ENCODE data around the gene EIF2B2. TPM values are rescaled to one million over a fixed set of nuclear protein-coding genes. Genes with fewer than 3 reads are reported as not detected.

The EIF2B2 gene
- total and polyA plus RNA-seq, 2 of the 13 experiments (the other 11 are each of a cell fraction or from before 2014, with no cell fraction given), result 54.4 to 78.6 TPM

DNA sequence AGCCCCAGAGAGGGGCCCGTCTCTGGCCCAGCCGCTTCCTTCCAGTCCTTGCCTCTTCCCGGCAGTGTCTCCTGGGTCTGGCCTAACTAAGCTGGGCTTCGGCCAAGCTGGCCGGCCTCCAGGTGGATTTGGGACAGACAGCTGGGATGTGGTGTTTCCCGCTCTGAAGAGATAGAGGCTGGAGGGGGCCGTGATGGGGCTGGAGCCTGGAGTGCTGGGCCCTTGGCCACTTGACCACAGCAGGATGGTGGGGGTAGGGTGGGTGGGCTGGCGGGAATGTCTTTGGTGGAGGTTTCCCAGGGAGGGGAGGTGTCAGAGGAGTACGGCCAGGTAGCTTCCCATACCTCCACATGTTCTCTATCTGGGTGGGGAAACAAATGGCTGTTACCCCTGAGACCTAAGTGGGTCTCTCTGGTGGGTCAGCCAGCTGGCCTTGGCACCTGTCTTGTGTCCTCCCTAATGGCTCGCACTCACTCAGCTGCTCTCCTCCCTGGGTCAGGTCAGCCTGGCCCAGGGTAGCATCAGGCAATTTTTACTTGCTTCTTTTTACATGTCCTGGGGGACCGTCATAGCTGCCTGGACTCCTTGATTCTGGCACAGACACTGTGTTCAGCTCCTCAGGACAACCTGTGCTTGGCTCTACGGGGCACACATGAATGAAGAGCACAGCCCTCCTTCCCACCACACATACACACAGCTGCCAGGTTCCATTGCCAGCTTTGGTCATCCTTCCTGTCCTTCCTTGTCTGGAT lies 27.5 kb upstream of the EIF2B2 start:
- H4K20me1 ChIP-seq (ENCODE audit: insufficient read depth, low read length), result no peaks in the 10 kb centered on the region
- H3K27ac ChIP-seq (ENCODE audit: extremely low read length, insufficient read depth, low read length), result no peak overlapping the region
- intact Hi-C loops (cut with micrococcal nuclease; ENCODE audit: unreplicated experiment) (no loop called here), in situ Hi-C loops (cut with HindIII; ENCODE audit: extremely low pct_ligation_motif_present, low pct_unique_long_range_greater_than_20kb) (no loop called here)
- no peaks in the 10 kb centered on the region for H3K9me3 ChIP-seq (ENCODE audit: low read length)
- H3K36me3 ChIP-seq (replicated peaks in 1 of 2; ENCODE audit: control insufficient read depth in 1 of 2, insufficient read depth in 2 of 2, low read length in 2 of 2), result no peaks in the 10 kb centered on the region
- ATAC-seq, result no peak
- no peak overlapping the region for H2AFZ ChIP-seq (ENCODE audit: low read length)
- H3K9ac ChIP-seq (ENCODE audit: insufficient read depth, low read depth, low read length), result no peak overlapping the region
- no peak overlapping the region for H3K4me2 ChIP-seq (ENCODE audit: low read depth, low read length)
- 43% methylated on average over 7 of the region's 12 CpGs for WGBS (ENCODE audit: low lambda C conversion rate)
- H3K27me3 ChIP-seq (ENCODE audit: control insufficient read depth in 1 of 2, insufficient read depth in 2 of 2, low read length in 2 of 2), result peaks cover 0 to 41% of the 10 kb centered on the region in 2 experiments; a peak in 3 of 5 replicates
- BruUV-seq (replicated peaks), result no TSS peak
- POLR2A ChIA-PET, result interaction anchor here (1.2 to 2.0 kb wide), 3 partner anchors 28 to 94 kb away, joined by 4 to 5 read pairs (median 4); partner anchors contain the start of genes EIF2B2 and ZC2HC1C
- TF ChIP-seq, protein P1, sequence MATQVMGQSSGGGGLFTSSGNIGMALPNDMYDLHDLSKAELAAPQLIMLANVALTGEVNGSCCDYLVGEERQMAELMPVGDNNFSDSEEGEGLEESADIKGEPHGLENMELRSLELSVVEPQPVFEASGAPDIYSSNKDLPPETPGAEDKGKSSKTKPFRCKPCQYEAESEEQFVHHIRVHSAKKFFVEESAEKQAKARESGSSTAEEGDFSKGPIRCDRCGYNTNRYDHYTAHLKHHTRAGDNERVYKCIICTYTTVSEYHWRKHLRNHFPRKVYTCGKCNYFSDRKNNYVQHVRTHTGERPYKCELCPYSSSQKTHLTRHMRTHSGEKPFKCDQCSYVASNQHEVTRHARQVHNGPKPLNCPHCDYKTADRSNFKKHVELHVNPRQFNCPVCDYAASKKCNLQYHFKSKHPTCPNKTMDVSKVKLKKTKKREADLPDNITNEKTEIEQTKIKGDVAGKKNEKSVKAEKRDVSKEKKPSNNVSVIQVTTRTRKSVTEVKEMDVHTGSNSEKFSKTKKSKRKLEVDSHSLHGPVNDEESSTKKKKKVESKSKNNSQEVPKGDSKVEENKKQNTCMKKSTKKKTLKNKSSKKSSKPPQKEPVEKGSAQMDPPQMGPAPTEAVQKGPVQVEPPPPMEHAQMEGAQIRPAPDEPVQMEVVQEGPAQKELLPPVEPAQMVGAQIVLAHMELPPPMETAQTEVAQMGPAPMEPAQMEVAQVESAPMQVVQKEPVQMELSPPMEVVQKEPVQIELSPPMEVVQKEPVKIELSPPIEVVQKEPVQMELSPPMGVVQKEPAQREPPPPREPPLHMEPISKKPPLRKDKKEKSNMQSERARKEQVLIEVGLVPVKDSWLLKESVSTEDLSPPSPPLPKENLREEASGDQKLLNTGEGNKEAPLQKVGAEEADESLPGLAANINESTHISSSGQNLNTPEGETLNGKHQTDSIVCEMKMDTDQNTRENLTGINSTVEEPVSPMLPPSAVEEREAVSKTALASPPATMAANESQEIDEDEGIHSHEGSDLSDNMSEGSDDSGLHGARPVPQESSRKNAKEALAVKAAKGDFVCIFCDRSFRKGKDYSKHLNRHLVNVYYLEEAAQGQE (IDR thresholded peaks at IDR 0.05; ENCODE audit: borderline replicate concordance in 1 of 2, low read depth in 1 of 2, low read length in 2 of 2), result no peak
- TF ChIP-seq, protein P2, sequence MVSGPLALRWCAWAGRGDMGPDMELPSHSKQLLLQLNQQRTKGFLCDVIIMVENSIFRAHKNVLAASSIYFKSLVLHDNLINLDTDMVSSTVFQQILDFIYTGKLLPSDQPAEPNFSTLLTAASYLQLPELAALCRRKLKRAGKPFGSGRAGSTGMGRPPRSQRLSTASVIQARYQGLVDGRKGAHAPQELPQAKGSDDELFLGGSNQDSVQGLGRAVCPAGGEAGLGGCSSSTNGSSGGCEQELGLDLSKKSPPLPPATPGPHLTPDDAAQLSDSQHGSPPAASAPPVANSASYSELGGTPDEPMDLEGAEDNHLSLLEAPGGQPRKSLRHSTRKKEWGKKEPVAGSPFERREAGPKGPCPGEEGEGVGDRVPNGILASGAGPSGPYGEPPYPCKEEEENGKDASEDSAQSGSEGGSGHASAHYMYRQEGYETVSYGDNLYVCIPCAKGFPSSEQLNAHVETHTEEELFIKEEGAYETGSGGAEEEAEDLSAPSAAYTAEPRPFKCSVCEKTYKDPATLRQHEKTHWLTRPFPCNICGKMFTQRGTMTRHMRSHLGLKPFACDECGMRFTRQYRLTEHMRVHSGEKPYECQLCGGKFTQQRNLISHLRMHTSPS (CRISPR knock-in tag; IDR thresholded peaks at IDR 0.05; ENCODE audit: low read depth), result no peak
- no peak for TF ChIP-seq ZNF75D (CRISPR knock-in tag; IDR thresholded peaks at IDR 0.05; ENCODE audit: borderline replicate concordance)
- TF ChIP-seq SOX13 (IDR thresholded peaks at IDR 0.05), result no peak
- TF ChIP-seq SOX13 (CRISPR knock-in tag; conservative IDR thresholded peaks at IDR 0.05 in 1 of 2, IDR thresholded peaks at IDR 0.05 in 1 of 2), result no peak
- no peak for TF ChIP-seq NR2C2 (CRISPR knock-in tag; IDR thresholded peaks at IDR 0.05; ENCODE audit: borderline replicate concordance)
- no peak for TF ChIP-seq ZNF282 (IDR thresholded peaks at IDR 0.05; ENCODE audit: partially characterized antibody)
- no peak for TF ChIP-seq ISL2 (CRISPR knock-in tag; IDR thresholded peaks at IDR 0.05)
- no peak for TF ChIP-seq DPF2 (CRISPR knock-in tag; IDR thresholded peaks at IDR 0.05; ENCODE audit: borderline replicate concordance, low read depth)
- TF ChIP-seq ZNF383 (CRISPR knock-in tag; IDR thresholded peaks at IDR 0.05; ENCODE audit: borderline replicate concordance), result no peak
- TF ChIP-seq, protein P3, sequence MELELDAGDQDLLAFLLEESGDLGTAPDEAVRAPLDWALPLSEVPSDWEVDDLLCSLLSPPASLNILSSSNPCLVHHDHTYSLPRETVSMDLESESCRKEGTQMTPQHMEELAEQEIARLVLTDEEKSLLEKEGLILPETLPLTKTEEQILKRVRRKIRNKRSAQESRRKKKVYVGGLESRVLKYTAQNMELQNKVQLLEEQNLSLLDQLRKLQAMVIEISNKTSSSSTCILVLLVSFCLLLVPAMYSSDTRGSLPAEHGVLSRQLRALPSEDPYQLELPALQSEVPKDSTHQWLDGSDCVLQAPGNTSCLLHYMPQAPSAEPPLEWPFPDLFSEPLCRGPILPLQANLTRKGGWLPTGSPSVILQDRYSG (CRISPR knock-in tag; IDR thresholded peaks at IDR 0.05), result no peak
- no peak for TF ChIP-seq HDAC1 (CRISPR knock-in tag; IDR thresholded peaks at IDR 0.05)
- no peak for TF ChIP-seq ZNF773 (CRISPR knock-in tag; IDR thresholded peaks at IDR 0.05; ENCODE audit: borderline replicate concordance)
- no peak for TF ChIP-seq RBM22 (optimal IDR thresholded peaks at IDR 0.05; ENCODE audit: low read length)
- no peak for TF ChIP-seq ZNF788 (CRISPR knock-in tag; IDR thresholded peaks at IDR 0.05; ENCODE audit: borderline replicate concordance)
- no peak for TF ChIP-seq HES4 (CRISPR knock-in tag; IDR thresholded peaks at IDR 0.05; ENCODE audit: borderline replicate concordance)
- H3K4me3 ChIP-seq (replicated peaks in 1 of 3; ENCODE audit: insufficient read depth in 1 of 3, low read depth in 2 of 3, low read length in 3 of 3), result no peak overlapping the region
- peaks cover 50% of the 10 kb centered on the region for H3K4me1 ChIP-seq (ENCODE audit: insufficient read depth, low read length)
- no peak for FAIRE-seq
- DNase-seq (ENCODE audit: low spot score), result no peak
- CTCF ChIA-PET (ENCODE audit: low intra/inter-chr PET ratio, low total read pairs), result no interaction called here
- H3K79me2 ChIP-seq (ENCODE audit: insufficient read depth, low read length), result no peaks in the 10 kb centered on the region

Measured in HepG2 (cell line).